Ovary (tissue), 3 donors: ENCODE measurements around the gene PRUNE1.

Experiments
- CTCF ChIP-seq, 3 donors: fragments of 450-650 bp in 2 of 3; fragments of 200-600 bp in 1 of 3; IDR thresholded peaks; one replicate each; pipeline versions ENCODE4 v1.5.1 to v1.8.0; 2016 to 2022; ENCODE audit warnings: antibody characterized with exemption in 3 of 3, mild to moderate bottlenecking in 1 of 3
- POLR2A ChIP-seq: fragments of 450-650 bp; IDR thresholded peaks from one replicate; pipeline ENCODE4 v1.6.1; 2017; ENCODE audit warnings: antibody characterized with exemption, mild to moderate bottlenecking, moderate library complexity
- donor health status: DM: no; HTN: no; CAD: no.

GRCh38 chr1:151003180-151003579 lies 5.1 kb upstream of the PRUNE1 start:
- TF ChIP-seq CTCF (IDR thresholded peaks at IDR 0.05) (no peak), POLR2A (no peak)
